ENCODE measurements around the gene PADI2. TPM values are rescaled to one million over a fixed set of nuclear protein-coding genes. Genes with fewer than 3 reads are reported as not detected.

PADI2 gene
- total RNA-seq, 2 donors from 2014 or later, result 0.52 to 0.63 TPM

DNA sequence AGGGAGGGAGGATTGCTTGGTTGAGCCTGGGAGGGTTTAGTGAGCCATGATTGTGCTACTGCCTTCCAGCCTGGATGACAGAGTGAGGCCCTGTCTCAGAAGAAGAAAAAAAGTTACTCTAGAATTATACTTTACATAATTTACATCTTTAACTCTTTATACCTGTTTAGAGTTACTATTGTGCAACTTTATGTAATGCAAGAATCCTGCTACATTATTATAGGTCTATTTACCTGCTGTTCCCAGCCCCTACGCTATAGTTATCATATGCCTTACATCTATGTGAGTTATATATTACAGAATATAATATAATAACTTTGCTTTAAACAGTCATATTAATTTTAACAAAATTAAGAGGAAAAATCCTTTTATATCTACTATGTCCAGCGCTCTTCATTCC is 79.7 kb downstream of the PADI2 start:
- no peaks in the 10 kb centered on the region for H3K27me3 ChIP-seq
- DNase-seq (ENCODE audit: low spot score), result no peak
- H3K36me3 ChIP-seq, result peaks cover 80% of the 10 kb centered on the region
- H3K4me1 ChIP-seq, result no peaks in the 10 kb centered on the region
- TF ChIP-seq, protein P1, sequence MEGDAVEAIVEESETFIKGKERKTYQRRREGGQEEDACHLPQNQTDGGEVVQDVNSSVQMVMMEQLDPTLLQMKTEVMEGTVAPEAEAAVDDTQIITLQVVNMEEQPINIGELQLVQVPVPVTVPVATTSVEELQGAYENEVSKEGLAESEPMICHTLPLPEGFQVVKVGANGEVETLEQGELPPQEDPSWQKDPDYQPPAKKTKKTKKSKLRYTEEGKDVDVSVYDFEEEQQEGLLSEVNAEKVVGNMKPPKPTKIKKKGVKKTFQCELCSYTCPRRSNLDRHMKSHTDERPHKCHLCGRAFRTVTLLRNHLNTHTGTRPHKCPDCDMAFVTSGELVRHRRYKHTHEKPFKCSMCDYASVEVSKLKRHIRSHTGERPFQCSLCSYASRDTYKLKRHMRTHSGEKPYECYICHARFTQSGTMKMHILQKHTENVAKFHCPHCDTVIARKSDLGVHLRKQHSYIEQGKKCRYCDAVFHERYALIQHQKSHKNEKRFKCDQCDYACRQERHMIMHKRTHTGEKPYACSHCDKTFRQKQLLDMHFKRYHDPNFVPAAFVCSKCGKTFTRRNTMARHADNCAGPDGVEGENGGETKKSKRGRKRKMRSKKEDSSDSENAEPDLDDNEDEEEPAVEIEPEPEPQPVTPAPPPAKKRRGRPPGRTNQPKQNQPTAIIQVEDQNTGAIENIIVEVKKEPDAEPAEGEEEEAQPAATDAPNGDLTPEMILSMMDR (IDR thresholded peaks at IDR 0.05), result no peak
- H3K9me3 ChIP-seq, result no peaks in the 10 kb centered on the region
- H3K27ac ChIP-seq, result no peak overlapping the region
- no peak overlapping the region for H3K4me3 ChIP-seq

DNA sequence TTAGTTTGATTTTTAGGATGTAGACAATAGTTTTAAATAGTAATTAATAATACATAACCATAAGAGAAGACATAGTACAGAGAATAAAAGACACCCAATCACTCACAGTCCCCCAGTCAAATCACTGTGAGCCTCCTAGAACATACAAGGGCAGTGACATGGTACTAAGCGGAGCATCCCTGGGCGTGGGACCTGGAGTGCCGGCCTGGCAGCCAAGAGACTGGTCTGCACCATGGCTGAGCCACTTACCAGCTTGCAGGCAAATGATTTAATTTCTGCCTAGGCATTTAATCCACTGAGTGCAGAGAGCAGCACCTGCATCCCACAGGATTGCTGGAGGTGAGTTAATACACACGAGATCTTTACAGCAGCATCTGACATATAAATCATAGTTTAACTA is 85.8 kb downstream of the PADI2 start:
- no peak for DNase-seq (ENCODE audit: low spot score)

DNA sequence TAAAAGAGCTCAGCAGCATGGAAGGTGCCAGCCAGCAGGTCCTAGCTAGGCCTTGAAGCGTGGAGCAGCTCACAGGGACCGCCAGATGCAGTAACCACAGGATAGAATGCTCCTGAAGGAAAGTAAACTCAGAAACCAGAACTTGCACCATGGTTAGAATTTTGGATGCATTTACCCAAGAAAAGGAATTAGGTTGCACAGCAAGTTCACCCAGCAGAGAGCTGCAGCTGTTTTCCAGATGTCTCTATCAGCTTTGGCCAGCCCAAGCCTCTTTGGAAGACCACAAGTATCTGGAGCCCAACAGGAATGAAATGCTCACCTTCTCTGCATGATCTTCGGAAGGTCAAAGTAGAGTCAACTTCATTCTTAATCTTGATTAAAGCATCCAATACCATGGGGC is 86.5 kb downstream of the PADI2 start:
- H3K36me3 ChIP-seq, result peaks cover 86% of the 10 kb centered on the region

More for the DNA sequence above, 85.8 kb downstream of the PADI2 start:
- H3K4me3 ChIP-seq, result no peak overlapping the region
- H3K36me3 ChIP-seq, result peaks cover 78% of the 10 kb centered on the region
- no peaks in the 10 kb centered on the region for H3K4me1 ChIP-seq
- H3K27ac ChIP-seq, result no peak overlapping the region
- no peaks in the 10 kb centered on the region for H3K9me3 ChIP-seq
- TF ChIP-seq, protein P1 (IDR thresholded peaks at IDR 0.05), result no peak
- H3K27me3 ChIP-seq, result no peaks in the 10 kb centered on the region

DNA sequence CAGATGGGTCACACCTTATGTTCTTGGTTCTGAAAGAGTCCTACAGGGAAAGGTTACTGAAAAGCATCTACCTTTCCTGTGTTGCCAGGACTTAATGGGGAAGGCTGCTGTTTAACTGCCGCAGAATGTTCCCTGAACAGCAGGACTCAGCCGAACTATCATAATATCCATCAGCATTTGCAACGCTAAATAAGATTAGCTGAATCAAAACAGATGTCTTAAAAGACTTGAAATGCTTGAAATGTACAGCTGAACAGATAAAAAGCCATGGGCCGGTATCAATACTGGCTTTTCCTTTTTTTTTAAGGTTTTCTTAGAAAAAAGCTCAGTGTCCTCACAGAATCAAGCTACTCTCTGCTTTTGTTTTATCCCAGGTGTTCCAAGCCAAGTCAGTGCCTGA is 87.8 kb downstream of the PADI2 start:
- H3K36me3 ChIP-seq, result peaks cover 86% of the 10 kb centered on the region
- no peaks in the 10 kb centered on the region for H3K4me1 ChIP-seq
- no peak overlapping the region for H3K4me3 ChIP-seq
- TF ChIP-seq, protein P1 (IDR thresholded peaks at IDR 0.05), result no peak
- no peak overlapping the region for H3K27ac ChIP-seq
- H3K9me3 ChIP-seq, result no peaks in the 10 kb centered on the region
- H3K27me3 ChIP-seq, result no peaks in the 10 kb centered on the region
- DNase-seq (ENCODE audit: low spot score), result no peak

More for the DNA sequence above, 86.5 kb downstream of the PADI2 start:
- TF ChIP-seq, protein P1 (IDR thresholded peaks at IDR 0.05), result no peak
- Histone ChIP-seq H3K4me1 (no peaks in the 10 kb centered on the region), H3K27ac (no peak overlapping the region), H3K4me3 (no peak overlapping the region), H3K27me3 (no peaks in the 10 kb centered on the region), H3K9me3 (no peaks in the 10 kb centered on the region)
- no peak for DNase-seq (ENCODE audit: low spot score)

DNA sequence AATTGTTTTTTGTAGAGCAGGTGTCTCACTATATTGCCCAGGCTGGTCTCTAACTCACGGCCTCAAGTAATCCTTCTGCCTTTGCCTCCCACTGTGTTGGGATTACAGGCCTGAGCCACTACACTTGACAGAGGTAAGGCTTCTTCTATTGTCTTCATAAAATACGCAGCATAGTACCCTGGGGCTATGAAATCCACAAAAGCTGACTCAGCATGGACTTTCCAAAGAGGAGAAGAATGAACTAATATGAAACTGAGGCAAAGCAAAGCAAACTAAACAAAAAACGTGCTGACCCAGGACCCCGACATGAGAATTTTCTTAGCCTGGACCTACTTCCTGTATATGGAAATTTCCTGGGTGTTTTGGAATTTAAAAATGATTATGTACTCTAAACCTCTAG is 89.0 kb downstream of the PADI2 start:
- H3K36me3 ChIP-seq, result peaks cover 88% of the 10 kb centered on the region
- H3K4me3 ChIP-seq, result no peak overlapping the region
- H3K9me3 ChIP-seq, result no peaks in the 10 kb centered on the region
- TF ChIP-seq, protein P1 (IDR thresholded peaks at IDR 0.05), result no peak
- H3K27me3 ChIP-seq, result no peaks in the 10 kb centered on the region
- no peak for DNase-seq (ENCODE audit: low spot score)
- H3K27ac ChIP-seq, result no peak overlapping the region
- no peaks in the 10 kb centered on the region for H3K4me1 ChIP-seq

DNA sequence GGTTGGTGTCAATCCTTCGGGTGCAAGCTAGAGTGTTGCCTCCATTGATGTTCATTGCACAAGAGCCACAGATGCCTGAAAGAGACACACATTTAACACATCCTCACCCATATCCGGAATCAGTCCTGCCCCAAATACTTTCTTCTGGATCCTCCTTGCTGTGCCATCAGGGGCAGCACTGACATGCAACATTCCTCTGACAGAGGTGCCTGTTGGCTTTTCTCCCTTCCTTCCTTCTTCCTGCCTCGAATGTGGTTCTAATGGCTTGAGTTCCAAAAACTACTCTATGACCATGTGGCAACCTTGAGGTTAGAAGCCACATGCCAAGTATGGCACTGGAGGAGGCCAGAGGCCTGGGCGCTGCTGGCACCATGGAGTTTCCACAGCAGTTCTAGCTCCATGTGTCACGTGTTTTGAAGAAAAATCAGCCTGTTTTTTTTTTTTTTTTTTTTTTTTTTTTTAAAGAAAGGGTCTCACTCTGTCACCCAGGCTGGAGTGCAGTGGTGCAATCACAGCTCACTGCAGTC is 90.5 kb downstream of the PADI2 start:
- H3K4me1 ChIP-seq, result no peaks in the 10 kb centered on the region
- no peaks in the 10 kb centered on the region for H3K9me3 ChIP-seq
- DNase-seq (ENCODE audit: low spot score), result no peak
- H3K4me3 ChIP-seq, result no peak overlapping the region
- H3K36me3 ChIP-seq, result peaks cover 96% of the 10 kb centered on the region
- no peak overlapping the region for H3K27ac ChIP-seq
- TF ChIP-seq, protein P1 (IDR thresholded peaks at IDR 0.05), result no peak
- no peaks in the 10 kb centered on the region for H3K27me3 ChIP-seq
